Activated T-cell treated with anti-CD3 and anti-CD28 coated beads, Interleukin-2, amount 50 U/mL, for 24 hours (primary cell): ENCODE data around the gene SLK.

Source experiments
- DNase-seq: peaks from one replicate; pipeline ENCODE4 v3.0.0-alpha.2; 2020
- H3K27ac Mint-ChIP-seq: 2 replicates; pipeline ENCODE4 v1.8.0; 2020; ENCODE audit warnings: mild to moderate bottlenecking, mixed read lengths
- H3K27me3 Mint-ChIP-seq: 2 replicates; pipeline ENCODE4 v1.8.0; 2020; ENCODE audit warnings: mixed read lengths
- H3K36me3 Mint-ChIP-seq: 2 replicates; pipeline ENCODE4 v1.8.0; 2020; ENCODE audit warnings: low read depth, mixed read lengths
- H3K4me1 Mint-ChIP-seq: 2 replicates; pipeline ENCODE4 v1.8.0; 2020; ENCODE audit warnings: low read depth, mixed read lengths
- H3K4me3 Mint-ChIP-seq: 2 replicates; pipeline ENCODE4 v1.8.0; 2020; ENCODE audit warnings: mild to moderate bottlenecking, moderate library complexity, mixed read lengths
- H3K9me3 Mint-ChIP-seq: 2 replicates; pipeline ENCODE4 v1.8.0; 2020; ENCODE audit warnings: mixed read lengths

Gene SLK

GRCh38 chr10:104038537-104038936 lies 71.6 kb downstream of the SLK start:
- Mint-ChIP-seq H3K4me3 (no peak overlapping the region), H3K4me1 (no peaks in the 10 kb centered on the region), H3K9me3 (no peaks in the 10 kb centered on the region), H3K36me3 (peaks cover 2% of the 10 kb centered on the region), H3K27me3 (no peaks in the 10 kb centered on the region), H3K27ac (no peak overlapping the region)
- no peak for DNase-seq

GRCh38 chr10:104038958-104039752 lies 72.2 kb downstream of the SLK start:
- Mint-ChIP-seq H3K27ac (no peak overlapping the region), H3K27me3 (no peaks in the 10 kb centered on the region), H3K4me3 (no peak overlapping the region), H3K9me3 (no peaks in the 10 kb centered on the region), H3K36me3 (no peaks in the 10 kb centered on the region), H3K4me1 (no peaks in the 10 kb centered on the region)
- no peak for DNase-seq

DNA sequence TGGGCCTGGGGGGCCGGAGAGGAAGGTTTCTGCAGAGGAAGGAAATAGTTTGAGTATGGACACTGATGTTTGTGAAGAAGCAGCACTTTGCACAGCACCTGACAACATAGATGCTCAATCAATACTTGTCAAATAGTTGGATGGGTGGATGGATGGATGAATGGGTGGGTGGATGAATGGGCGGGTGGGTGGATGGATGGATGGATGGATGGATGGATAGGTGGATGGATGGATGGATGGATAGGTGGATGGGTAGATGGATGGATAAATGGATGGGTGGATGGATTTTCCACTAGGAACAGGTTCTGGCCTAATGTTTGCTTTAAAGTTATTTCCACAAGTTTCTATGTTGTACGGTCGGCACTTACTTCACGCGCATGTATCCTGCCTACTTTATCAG lies 73.4 kb downstream of the SLK start:
- H3K27ac Mint-ChIP-seq, result no peak overlapping the region
- no peaks in the 10 kb centered on the region for H3K27me3 Mint-ChIP-seq
- no peaks in the 10 kb centered on the region for H3K4me1 Mint-ChIP-seq
- no peak overlapping the region for H3K4me3 Mint-ChIP-seq
- no peak for DNase-seq
- H3K36me3 Mint-ChIP-seq, result no peaks in the 10 kb centered on the region
- H3K9me3 Mint-ChIP-seq, result no peaks in the 10 kb centered on the region

- no peaks in the 10 kb centered on the region for H3K9me3 Mint-ChIP-seq
- H3K27ac Mint-ChIP-seq, result no peak overlapping the region
- H3K36me3 Mint-ChIP-seq, result no peaks in the 10 kb centered on the region
- DNase-seq, result no peak
- H3K4me1 Mint-ChIP-seq, result no peaks in the 10 kb centered on the region
- no peak overlapping the region for H3K4me3 Mint-ChIP-seq
- no peaks in the 10 kb centered on the region for H3K27me3 Mint-ChIP-seq
These were observed 74.2 kb downstream of the SLK start for GRCh38 chr10:104040862-104041789.

- Mint-ChIP-seq H3K36me3 (no peaks in the 10 kb centered on the region), H3K4me1 (no peaks in the 10 kb centered on the region), H3K4me3 (no peak overlapping the region), H3K9me3 (no peaks in the 10 kb centered on the region), H3K27me3 (no peaks in the 10 kb centered on the region), H3K27ac (no peak overlapping the region)
- no peak for DNase-seq
These were observed 75.1 kb downstream of the SLK start for GRCh38 chr10:104041891-104042535.

- H3K4me1 Mint-ChIP-seq, result no peaks in the 10 kb centered on the region
- H3K27me3 Mint-ChIP-seq, result no peaks in the 10 kb centered on the region
- H3K27ac Mint-ChIP-seq, result no peak overlapping the region
- no peaks in the 10 kb centered on the region for H3K9me3 Mint-ChIP-seq
- DNase-seq, result no peak
- no peaks in the 10 kb centered on the region for H3K36me3 Mint-ChIP-seq
- no peak overlapping the region for H3K4me3 Mint-ChIP-seq
These were observed 76.4 kb downstream of the SLK start for GRCh38 chr10:104043185-104043830.

DNA sequence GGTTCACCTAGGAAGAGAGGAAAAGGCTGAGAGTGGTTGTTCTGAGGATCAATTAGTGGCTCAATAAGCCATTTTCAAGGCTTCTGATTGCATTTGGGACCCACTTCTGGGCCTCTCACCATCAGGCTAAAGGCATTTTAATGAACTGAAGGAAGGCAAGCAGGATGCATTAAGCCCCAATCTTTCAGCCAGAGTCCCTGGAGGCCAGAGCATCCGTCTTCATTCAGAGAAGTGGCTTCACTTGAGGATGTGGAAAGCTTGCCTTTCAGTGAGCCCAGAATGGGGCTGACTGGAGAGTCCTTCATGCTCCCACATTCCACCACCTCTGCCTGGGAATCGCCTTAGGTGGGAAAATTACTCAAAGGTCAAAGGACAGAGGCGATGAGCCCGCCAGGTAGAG lies 76.9 kb downstream of the SLK start:
- Mint-ChIP-seq H3K4me3 (no peak overlapping the region), H3K36me3 (no peaks in the 10 kb centered on the region), H3K4me1 (no peaks in the 10 kb centered on the region), H3K9me3 (no peaks in the 10 kb centered on the region), H3K27ac (no peak overlapping the region), H3K27me3 (no peaks in the 10 kb centered on the region)
- DNase-seq, result no peak

- H3K4me3 Mint-ChIP-seq, result no peak overlapping the region
- no peak overlapping the region for H3K27ac Mint-ChIP-seq
- no peaks in the 10 kb centered on the region for H3K9me3 Mint-ChIP-seq
- no peaks in the 10 kb centered on the region for H3K36me3 Mint-ChIP-seq
- H3K4me1 Mint-ChIP-seq, result peaks cover 5% of the 10 kb centered on the region
- DNase-seq, result no peak
- H3K27me3 Mint-ChIP-seq, result no peaks in the 10 kb centered on the region
These were observed 78.5 kb downstream of the SLK start for GRCh38 chr10:104045151-104046089.

- H3K27ac Mint-ChIP-seq, result no peak overlapping the region
- no peaks in the 10 kb centered on the region for H3K36me3 Mint-ChIP-seq
- H3K4me3 Mint-ChIP-seq, result no peak overlapping the region
- no peaks in the 10 kb centered on the region for H3K27me3 Mint-ChIP-seq
- no peak for DNase-seq
- peaks cover 5% of the 10 kb centered on the region for H3K4me1 Mint-ChIP-seq
- H3K9me3 Mint-ChIP-seq, result no peaks in the 10 kb centered on the region
These were observed 79.7 kb downstream of the SLK start for GRCh38 chr10:104046651-104047050.

DNA sequence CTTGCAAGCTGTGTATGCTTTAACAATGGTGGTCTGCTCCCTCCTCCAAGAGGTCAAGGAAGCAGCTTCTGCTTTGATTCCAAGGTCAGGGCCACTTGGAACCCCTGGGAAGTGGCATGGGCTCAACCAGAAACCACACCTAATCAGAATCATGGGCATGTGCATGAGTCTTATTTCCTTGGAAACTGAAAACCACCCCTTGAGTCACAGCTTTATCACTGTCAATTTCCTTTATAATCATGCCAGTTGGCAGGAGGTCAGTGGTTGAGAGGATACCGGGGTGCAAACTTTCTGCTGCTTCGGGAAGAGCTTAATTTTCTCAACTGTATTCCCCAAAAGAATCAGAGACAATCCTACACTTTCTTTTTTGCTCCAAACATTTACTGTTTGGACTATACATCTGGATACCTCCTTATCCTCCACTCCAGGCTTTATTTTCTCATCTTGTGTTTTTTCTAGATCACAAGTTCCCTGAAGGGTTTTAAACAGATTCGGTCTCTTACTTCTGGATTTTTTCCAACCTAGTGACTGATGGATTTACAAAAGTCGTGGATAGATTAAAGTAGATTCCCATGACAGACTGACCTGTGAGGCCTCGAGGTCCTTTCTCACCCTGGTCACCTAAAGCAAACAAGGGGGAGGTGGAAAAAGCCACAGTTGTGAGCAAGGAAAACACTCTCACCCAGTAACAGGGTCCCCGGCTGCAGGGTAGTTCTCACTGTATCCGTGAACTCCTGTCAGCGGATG lies 82.7 kb downstream of the SLK start:
- H3K27ac Mint-ChIP-seq, result no peak overlapping the region
- peaks cover 5% of the 10 kb centered on the region for H3K4me1 Mint-ChIP-seq
- no peaks in the 10 kb centered on the region for H3K27me3 Mint-ChIP-seq
- no peak overlapping the region for H3K4me3 Mint-ChIP-seq
- no peaks in the 10 kb centered on the region for H3K9me3 Mint-ChIP-seq
- DNase-seq, result no peak
- H3K36me3 Mint-ChIP-seq, result no peaks in the 10 kb centered on the region

DNA sequence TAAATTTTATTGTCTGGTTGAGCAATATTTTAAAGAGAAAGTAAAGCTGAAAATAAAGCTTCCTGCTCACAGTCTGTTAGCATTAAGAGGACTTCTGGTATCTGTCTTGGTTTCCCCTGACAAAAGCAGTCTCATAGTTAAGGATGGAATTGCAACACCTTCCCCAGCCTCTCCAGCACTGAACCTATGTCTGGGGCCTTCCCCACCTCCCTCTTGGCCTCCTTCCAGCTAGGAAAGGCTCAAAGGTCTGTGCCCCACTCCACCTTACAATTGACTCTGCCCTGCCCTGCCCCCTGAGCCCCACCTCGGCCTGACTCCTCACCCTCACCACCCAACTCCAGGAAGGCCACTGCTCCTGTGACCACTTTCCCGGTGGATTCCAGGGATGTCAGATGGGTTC lies 85.5 kb downstream of the SLK start:
- Mint-ChIP-seq H3K27ac (no peak overlapping the region), H3K36me3 (no peaks in the 10 kb centered on the region), H3K27me3 (no peaks in the 10 kb centered on the region), H3K4me1 (peaks cover 5% of the 10 kb centered on the region), H3K4me3 (no peak overlapping the region), H3K9me3 (no peaks in the 10 kb centered on the region)
- DNase-seq, result no peak

GRCh38 chr10:104053201-104053600 lies 86.3 kb downstream of the SLK start:
- no peak overlapping the region for H3K27ac Mint-ChIP-seq
- H3K4me3 Mint-ChIP-seq, result no peak overlapping the region
- H3K36me3 Mint-ChIP-seq, result no peaks in the 10 kb centered on the region
- H3K27me3 Mint-ChIP-seq, result no peaks in the 10 kb centered on the region
- H3K9me3 Mint-ChIP-seq, result no peaks in the 10 kb centered on the region
- no peak for DNase-seq
- peaks cover 5% of the 10 kb centered on the region for H3K4me1 Mint-ChIP-seq

DNA sequence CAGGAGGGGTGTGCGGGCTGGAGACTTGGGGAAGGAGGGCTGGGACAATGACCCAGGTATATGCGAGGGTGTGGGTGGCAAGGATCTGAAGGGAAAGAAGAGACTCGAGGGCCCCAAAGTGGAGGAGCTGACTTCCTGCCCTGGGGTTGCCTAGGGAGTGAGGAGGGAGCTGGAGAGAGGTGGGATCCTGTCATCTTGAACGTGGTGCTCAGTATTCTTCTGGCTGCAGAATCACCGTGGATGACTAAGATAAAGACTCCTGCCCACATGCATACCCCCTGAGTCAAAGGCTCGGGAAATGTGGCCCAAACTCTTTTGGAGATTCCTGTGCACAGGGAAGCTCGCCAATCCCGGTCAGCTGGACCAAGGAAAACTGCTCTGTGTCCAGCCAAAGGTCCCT lies 87.5 kb downstream of the SLK start:
- no peak overlapping the region for H3K27ac Mint-ChIP-seq
- no peak for DNase-seq
- no peak overlapping the region for H3K4me3 Mint-ChIP-seq
- H3K36me3 Mint-ChIP-seq, result no peaks in the 10 kb centered on the region
- no peaks in the 10 kb centered on the region for H3K9me3 Mint-ChIP-seq
- H3K27me3 Mint-ChIP-seq, result no peaks in the 10 kb centered on the region
- H3K4me1 Mint-ChIP-seq, result peaks cover 3% of the 10 kb centered on the region
